WTC11 (cell line): ENCODE data around the gene RTKN2. TPM values are rescaled to one million over a fixed set of nuclear protein-coding genes. Genes with fewer than 3 reads are reported as not detected.

Experiments used
- ATAC-seq: fragments of 200-7000 bp; cut with Tn5 transposase; 2 replicates; pipeline ENCODE4 v1.10.0; 2021; ENCODE audit warnings: mild to moderate bottlenecking, moderate library complexity
- CTCF ChIA-PET: fragments of 300-600 bp; sonication (Branson Sonifier 250); formaldehyde crosslinking; loops from one replicate; lab custom pipeline; 2021; ENCODE audit warnings: antibody characterized with exemption; lab: Charles Lee
- POLR2A ChIA-PET: fragments of 350-600 bp; sonication (Branson Sonifier 250); formaldehyde crosslinking; loops from one replicate; lab custom pipeline; 2021; ENCODE audit warnings: antibody characterized with exemption; lab: Charles Lee
- DNase-seq: peaks from one replicate; pipeline ENCODE4 v3.0.0; 2021; ENCODE audit warnings: low spot score
- H3K27ac Mint-ChIP-seq: 2 replicates; pipeline ENCODE4 v1.8.0; 2021; ENCODE audit warnings: mixed read lengths
- H3K27me3 Mint-ChIP-seq: 2 replicates; pipeline ENCODE4 v1.8.0; 2021; ENCODE audit warnings: low read depth, mild to moderate bottlenecking, moderate library complexity, mixed read lengths
- H3K36me3 Mint-ChIP-seq: 2 replicates; pipeline ENCODE4 v1.8.0; 2021; ENCODE audit warnings: mixed read lengths
- H3K4me1 Mint-ChIP-seq: 2 replicates; pipeline ENCODE4 v1.8.0; 2022; ENCODE audit warnings: mixed read lengths
- H3K4me3 Mint-ChIP-seq: 2 replicates; pipeline ENCODE4 v1.8.0; 2021; ENCODE audit warnings: mild to moderate bottlenecking, moderate library complexity, mixed read lengths
- H3K9me3 Mint-ChIP-seq: 2 replicates; pipeline ENCODE4 v1.8.0; 2021; ENCODE audit warnings: mixed read lengths
- AFF4 ChIP-seq: sonication (generic); formaldehyde crosslinking; IDR thresholded peaks from 2 replicates; pipeline ENCODE4 v1.8.1; 2023; ENCODE audit warnings: mild to moderate bottlenecking, missing genetic modification reagents, borderline replicate concordance
- E2F1 ChIP-seq: sonication (generic); formaldehyde crosslinking; IDR thresholded peaks from 2 replicates; pipeline ENCODE4 v1.8.0; 2022; ENCODE audit warnings: mild to moderate bottlenecking, missing genetic modification reagents
- ELF4 ChIP-seq: sonication (generic); formaldehyde crosslinking; IDR thresholded peaks from 2 replicates; pipeline ENCODE4 v1.8.1; 2022; ENCODE audit warnings: low read depth, mild to moderate bottlenecking, moderate library complexity, missing genetic modification reagents
- FOXJ3 ChIP-seq: sonication (generic); formaldehyde crosslinking; IDR thresholded peaks from 2 replicates; pipeline ENCODE4 v1.9.0; 2021; ENCODE audit warnings: missing genetic modification reagents, mild to moderate bottlenecking, borderline replicate concordance
- FOXP4 ChIP-seq: sonication (generic); formaldehyde crosslinking; IDR thresholded peaks from 2 replicates; pipeline ENCODE4 v1.8.0; 2022; ENCODE audit warnings: mild to moderate bottlenecking, missing genetic modification reagents
- GABPB1 ChIP-seq: sonication (generic); formaldehyde crosslinking; IDR thresholded peaks from 2 replicates; pipeline ENCODE4 v1.8.1; 2023; ENCODE audit warnings: mild to moderate bottlenecking, missing genetic modification reagents
- GTF2I ChIP-seq: fragments of 250-450 bp; sonication (Bioruptor Pico); conservative IDR thresholded peaks from 2 replicates; pipeline ENCODE4 v1.4.0; 2021; ENCODE audit warnings: mild to moderate bottlenecking
- MLX ChIP-seq: sonication (generic); formaldehyde crosslinking; IDR thresholded peaks from 2 replicates; pipeline ENCODE4 v1.8.1; 2023; ENCODE audit warnings: mild to moderate bottlenecking, missing genetic modification reagents, moderate library complexity
- NR2C2 ChIP-seq: sonication (generic); formaldehyde crosslinking; IDR thresholded peaks from 2 replicates; pipeline ENCODE4 v1.8.0; 2022; ENCODE audit warnings: mild to moderate bottlenecking, missing genetic modification reagents
- PRDM15 ChIP-seq: sonication (generic); formaldehyde crosslinking; IDR thresholded peaks from 2 replicates; pipeline ENCODE4 v1.8.0; 2022; ENCODE audit warnings: missing genetic modification reagents
- PREB ChIP-seq: sonication (generic); formaldehyde crosslinking; IDR thresholded peaks from 2 replicates; pipeline ENCODE4 v1.8.1; 2022; ENCODE audit warnings: mild to moderate bottlenecking, missing genetic modification reagents, moderate library complexity, borderline replicate concordance
- PRRX2 ChIP-seq: fragments of 250-450 bp; sonication (Bioruptor Pico); IDR thresholded peaks from 2 replicates; pipeline ENCODE4 v1.8.0; 2021; ENCODE audit warnings: mild to moderate bottlenecking
- RORB ChIP-seq: fragments of 250-450 bp; sonication (Bioruptor Pico); IDR thresholded peaks from 2 replicates; pipeline ENCODE4 v1.9.0; 2021; ENCODE audit warnings: mild to moderate bottlenecking
- SMAD3 ChIP-seq: sonication (generic); formaldehyde crosslinking; IDR thresholded peaks from 2 replicates; pipeline ENCODE4 v1.8.0; 2022; ENCODE audit warnings: missing genetic modification reagents, mild to moderate bottlenecking, borderline replicate concordance
- SP1 ChIP-seq: sonication (generic); formaldehyde crosslinking; conservative IDR thresholded peaks from 2 replicates; pipeline ENCODE4 v1.8.1; 2022; ENCODE audit warnings: missing genetic modification reagents
- USF2 ChIP-seq: sonication (generic); formaldehyde crosslinking; IDR thresholded peaks from 2 replicates; pipeline ENCODE4 v1.8.1; 2023; ENCODE audit warnings: mild to moderate bottlenecking, missing genetic modification reagents, moderate library complexity
- ZNF138 ChIP-seq: sonication (generic); formaldehyde crosslinking; conservative IDR thresholded peaks from 2 replicates; pipeline ENCODE4 v1.8.1; 2022; ENCODE audit warnings: mild to moderate bottlenecking, moderate library complexity, missing genetic modification reagents
- ZNF317 ChIP-seq: sonication (generic); formaldehyde crosslinking; IDR thresholded peaks from 2 replicates; pipeline ENCODE4 v1.8.1; 2023; ENCODE audit warnings: low read depth, mild to moderate bottlenecking, moderate library complexity, missing genetic modification reagents, borderline replicate concordance
- ZNF423 ChIP-seq: fragments of 250-450 bp; sonication (Bioruptor Pico); IDR thresholded peaks from 2 replicates; pipeline ENCODE4 v2.1.2; 2022; ENCODE audit warnings: mild to moderate bottlenecking, moderate library complexity
- total RNA-seq: library from RNA; stranded (reverse); gene quantifications from 3 replicates; pipeline ENCODE4 v1.2.3, GENCODE V29; 2021

Gene RTKN2
- total RNA-seq, 1 experiment from 2014 or later: 20.5 TPM

GRCh38 chr10:62205750-62206399 lies 62.8 kb downstream of the RTKN2 start:
- Mint-ChIP-seq H3K9me3 (no peaks in the 10 kb centered on the region), H3K27ac (no peak overlapping the region), H3K27me3 (no peaks in the 10 kb centered on the region), H3K4me1 (no peaks in the 10 kb centered on the region), H3K36me3 (peaks cover 8% of the 10 kb centered on the region), H3K4me3 (no peak overlapping the region)
- CTCF ChIA-PET: no interaction called here
- TF ChIP-seq ZNF138 (CRISPR knock-in tag) (no peak), FOXJ3 (CRISPR knock-in tag) (no peak), SMAD3 (CRISPR knock-in tag) (no peak)
- DNase-seq (no peak), ATAC-seq (no peak)
- POLR2A ChIA-PET: no interaction called here

- Mint-ChIP-seq H3K4me3 (no peak overlapping the region), H3K36me3 (peaks cover 17% of the 10 kb centered on the region), H3K9me3 (no peaks in the 10 kb centered on the region)
- CTCF ChIA-PET: no interaction called here
- no peak for ATAC-seq
- TF ChIP-seq PREB (no peak), ZNF423 (CRISPR knock-in tag) (no peak), MLX (CRISPR knock-in tag) (no peak), ELF4 (CRISPR knock-in tag) (no peak), PRRX2 (CRISPR knock-in tag) (no peak), ZNF317 (no peak), E2F1 (no peak), FOXP4 (CRISPR knock-in tag) (no peak), SMAD3 (CRISPR knock-in tag) (no peak), USF2 (CRISPR knock-in tag) (no peak), SP1 (CRISPR knock-in tag) (no peak), GTF2I (CRISPR knock-in tag) (no peak), RORB (no peak), NR2C2 (CRISPR knock-in tag) (no peak), AFF4 (CRISPR knock-in tag) (no peak), PRDM15 (CRISPR knock-in tag) (no peak), GABPB1 (no peak), FOXJ3 (CRISPR knock-in tag) (no peak)
- TF ChIP-seq, all 79 proteins: peak for 0
- no peak for DNase-seq
- Mint-ChIP-seq H3K27ac (no peak overlapping the region), H3K4me1 (peaks cover 13% of the 10 kb centered on the region), H3K27me3 (no peaks in the 10 kb centered on the region)
- POLR2A ChIA-PET: no interaction called here
Measured at GRCh38 chr10:62199584-62199983, 69.1 kb downstream of the RTKN2 start.
